Limb (tissue), 2 donors: ENCODE data around the gene GSTP1.

Source experiments
- DNase-seq, 2 donors: peaks; one replicate each; pipeline ENCODE4 v3.0.0-alpha.2; 2016; ENCODE audit errors: extremely low spot score in 2 of 2

GSTP1 gene

GRCh38 chr11:67630228-67630942 is 46.8 kb downstream of the GSTP1 start:
- DNase-seq, result peak; percentile 99 to 100

- no peak for DNase-seq
Observed at GRCh38 chr11:67630943-67631331, 47.3 kb downstream of the GSTP1 start.

GRCh38 chr11:67631411-67631810 is 47.8 kb downstream of the GSTP1 start:
- peak in 1 of 2 donors; percentile 34 for DNase-seq

GRCh38 chr11:67631853-67632174 is 48.2 kb downstream of the GSTP1 start:
- no peak for DNase-seq

GRCh38 chr11:67632175-67632981 is 48.8 kb downstream of the GSTP1 start:
- peak in 1 of 2 donors; percentile 27 for DNase-seq

GRCh38 chr11:67632982-67633755 is 49.6 kb downstream of the GSTP1 start:
- peak in 1 of 2 donors; percentile 24 for DNase-seq

- peak in 1 of 2 donors; percentile 31 for DNase-seq
Observed at GRCh38 chr11:67633758-67634365, 50.2 kb downstream of the GSTP1 start.

GRCh38 chr11:67634366-67635230 is 51.0 kb downstream of the GSTP1 start:
- DNase-seq, result peak in 1 of 2 donors; percentile 29

- DNase-seq, result no peak
Observed at GRCh38 chr11:67635231-67635521, 51.6 kb downstream of the GSTP1 start.
